Stimulated activated CD8-positive, alpha-beta memory T cell treated with anti-CD3 and anti-CD28 coated beads, Interleukin-4, amount 100 ng/mL, for 24 hours (primary cell): Measurements from ENCODE around the gene PROM1.

Experiments used
- DNase-seq: peaks from one replicate; pipeline ENCODE4 v3.0.0-alpha.2; 2020; ENCODE audit warnings: low read depth

PROM1 gene

GRCh38 chr4:16025268-16025667 is 58.6 kb downstream of the PROM1 start:
- DNase-seq: no peak

- DNase-seq: no peak
These were observed 59.9 kb downstream of the PROM1 start for GRCh38 chr4:16023776-16024408.

GRCh38 chr4:16021804-16022560 is 61.8 kb downstream of the PROM1 start:
- DNase-seq: no peak

- DNase-seq: no peak
These were observed 64.2 kb downstream of the PROM1 start for GRCh38 chr4:16019649-16020048.

- DNase-seq: no peak
These were observed 65.0 kb downstream of the PROM1 start for GRCh38 chr4:16018841-16019240.

- no peak for DNase-seq
These were observed 65.7 kb downstream of the PROM1 start for GRCh38 chr4:16018061-16018676.

- no peak for DNase-seq
These were observed 67.3 kb downstream of the PROM1 start for GRCh38 chr4:16016536-16016935.

GRCh38 chr4:16011173-16011572 is 72.7 kb downstream of the PROM1 start:
- no peak for DNase-seq

- no peak for DNase-seq
These were observed 74.7 kb downstream of the PROM1 start for GRCh38 chr4:16009153-16009552.

GRCh38 chr4:16007471-16008095 is 76.2 kb downstream of the PROM1 start:
- no peak for DNase-seq

GRCh38 chr4:16006771-16007446 is 76.9 kb downstream of the PROM1 start:
- DNase-seq: no peak

GRCh38 chr4:16005676-16006075 is 78.1 kb downstream of the PROM1 start:
- no peak for DNase-seq

GRCh38 chr4:16001484-16001858 is 82.4 kb downstream of the PROM1 start:
- DNase-seq: peak; percentile 5

GRCh38 chr4:16000708-16001483 is 82.9 kb downstream of the PROM1 start:
- DNase-seq: no peak

- DNase-seq: no peak
These were observed 87.0 kb downstream of the PROM1 start for GRCh38 chr4:15996773-15997172.

GRCh38 chr4:15995826-15996225 is 88.0 kb downstream of the PROM1 start:
- no peak for DNase-seq

GRCh38 chr4:15992167-15992485 is 91.7 kb downstream of the PROM1 start:
- no peak for DNase-seq

GRCh38 chr4:15990570-15991285 is 93.1 kb downstream of the PROM1 start:
- DNase-seq: no peak

- no peak for DNase-seq
These were observed 94.4 kb downstream of the PROM1 start for GRCh38 chr4:15989424-15989823.

- DNase-seq: no peak
These were observed 95.6 kb downstream of the PROM1 start for GRCh38 chr4:15988222-15988621.

- DNase-seq: no peak
These were observed 96.9 kb downstream of the PROM1 start for GRCh38 chr4:15986907-15987306.
